GM12878 (cell line): ENCODE measurements around the gene CD207. TPM values are rescaled to one million over a fixed set of nuclear protein-coding genes. Genes with fewer than 3 reads are reported as not detected.

Experiments
- ATAC-seq: fragments of 200-7000 bp; cut with Tn5 transposase; 3 replicates; pipeline ENCODE4 v1.9.1; 2020; ENCODE audit warnings: mild to moderate bottlenecking, moderate library complexity
- BruUV-seq: library from RNA; stranded (reverse); fragments of 400-500 nt; replicated peaks from 2 replicates; lab custom pipeline; 2021; lab: Mats Ljungman, UMichigan
- CTCF ChIA-PET: fragments of 300-600 bp; sonication (Branson Sonifier 250); formaldehyde crosslinking; extraction: SDS; loops from one replicate; lab custom pipeline; 2021; ENCODE audit warnings: inconsistent platforms; lab: Yijun Ruan, JAX
- POLR2A ChIA-PET: fragments of 350-600 bp; formaldehyde crosslinking; extraction: SDS; loops from one replicate; lab custom pipeline; 2021; ENCODE audit warnings: inconsistent platforms; lab: Charles Lee
- RAD21 ChIA-PET: fragments of 300-600 bp; sonication (Branson Sonifier 250); formaldehyde crosslinking; loops from one replicate; lab custom pipeline; 2023; ENCODE audit warnings: antibody characterized with exemption; ENCODE audit not compliant: unreplicated experiment; lab: Charles Lee
- SMC1A ChIA-PET: fragments of 300-600 bp; sonication (Branson Sonifier 250); formaldehyde crosslinking; loops from one replicate; lab custom pipeline; 2023; ENCODE audit not compliant: unreplicated experiment, uncharacterized antibody; lab: Charles Lee
- DNase-seq: peaks from one replicate; pipeline ENCODE4 v3.0.0-alpha.2; 2011; ENCODE audit warnings: low read depth, low spot score
- FAIRE-seq: peaks from 3 replicates; lab custom pipeline; 2011; peaks lifted over from hg19 to GRCh38; lab: Jason Lieb, UNC
- H2AFZ ChIP-seq: 2 replicates; pipeline ENCODE4 v1.6.0; 2011; ENCODE audit warnings: low read depth, low read length, control low read depth; ENCODE audit not compliant: control insufficient read depth
- H3K27ac ChIP-seq: 2 replicates; pipeline ENCODE4 v1.5.1; 2011; ENCODE audit warnings: control low read depth; ENCODE audit not compliant: control insufficient read depth, insufficient read depth
- H3K27me3 ChIP-seq, 2 experiments: replicated peaks in 1 of 2; 2 replicates each; pipeline versions ENCODE4 v1.6.0 to v1.6.1; 2011; ENCODE audit warnings: low read length in 1 of 2; ENCODE audit not compliant: control insufficient read depth in 2 of 2, insufficient read depth in 2 of 2
- H3K36me3 ChIP-seq, 2 experiments: 2 replicates each; pipeline ENCODE4 v1.5.1; 2011; ENCODE audit warnings: low read length in 1 of 2; ENCODE audit not compliant: control insufficient read depth in 2 of 2, insufficient read depth in 2 of 2
- H3K4me1 ChIP-seq: 2 replicates; pipeline ENCODE4 v1.6.1; 2011; ENCODE audit warnings: mild to moderate bottlenecking, low read length, moderate library complexity, mixed read lengths; ENCODE audit not compliant: control insufficient read depth, insufficient read depth
- H3K4me2 ChIP-seq: 2 replicates; pipeline ENCODE4 v1.6.0; 2011; ENCODE audit warnings: control low read depth; ENCODE audit not compliant: control insufficient read depth, insufficient read depth
- H3K4me3 ChIP-seq: fragments of 200-600 bp; sonication (generic); 2 replicates; pipeline ENCODE4 v1.5.1; 2016
- H3K79me2 ChIP-seq: 2 replicates; pipeline ENCODE4 v1.6.0; 2011; ENCODE audit warnings: low read length; ENCODE audit not compliant: control insufficient read depth, insufficient read depth
- H3K9ac ChIP-seq: 2 replicates; pipeline ENCODE4 v1.8.0; 2011; ENCODE audit warnings: low read length, control low read depth, mixed read lengths; ENCODE audit not compliant: control insufficient read depth, insufficient read depth
- H3K9me3 ChIP-seq: replicated peaks from 3 replicates; pipeline ENCODE4 v1.5.1; 2011; ENCODE audit warnings: mild to moderate bottlenecking, low read length; ENCODE audit not compliant: control insufficient read depth, insufficient read depth
- H4K20me1 ChIP-seq: 2 replicates; pipeline ENCODE4 v1.6.0; 2011; ENCODE audit not compliant: control insufficient read depth, insufficient read depth
- BRCA1 ChIP-seq: IDR thresholded peaks from 2 replicates; pipeline ENCODE4 v1.6.1; 2011; ENCODE audit warnings: low read depth, low read length, improper control_type of control experiment
- CBX5 ChIP-seq: sonication (generic); IDR thresholded peaks from 2 replicates; pipeline ENCODE4 v1.6.1; 2016; ENCODE audit warnings: low read depth, moderate library complexity, mild to moderate bottlenecking, inconsistent platforms
- JUND ChIP-seq: IDR thresholded peaks from 2 replicates; pipeline ENCODE4 v1.6.1; 2012; ENCODE audit warnings: low read depth, mild to moderate bottlenecking, low read length, improper control_type of control experiment, moderate library complexity
- MYB ChIP-seq: fragments of 150-350 bp; IDR thresholded peaks from 2 replicates; pipeline ENCODE4 v1.6.1; 2014; ENCODE audit warnings: mild to moderate bottlenecking, low read depth, low read length, borderline replicate concordance
- SREBF2 ChIP-seq: IDR thresholded peaks from 2 replicates; pipeline ENCODE4 v1.6.1; 2012; ENCODE audit warnings: mild to moderate bottlenecking, low read length
- USF1 ChIP-seq: IDR thresholded peaks from 2 replicates; pipeline ENCODE4 v1.6.1; 2011; ENCODE audit warnings: borderline replicate concordance, low read depth, mild to moderate bottlenecking, moderate library complexity, mixed read lengths, low read length; ENCODE audit not compliant: insufficient read depth; ENCODE audit errors: extremely low read length
- ZBTB33 ChIP-seq: fragments of 450-650 bp; IDR thresholded peaks from 2 replicates; pipeline ENCODE4 v1.6.1; 2017; ENCODE audit warnings: mild to moderate bottlenecking
- WGBS: methylation state at CpG from one replicate; pipeline ENCODE4 v1.1.6; 2016; ENCODE audit warnings: low lambda C conversion rate; ENCODE audit not compliant: insufficient replicate concordance, insufficient coverage; ENCODE audit errors: missing lambda C conversion rate; 5-methylcytosine and 5-hydroxymethylcytosine counted together
- in situ Hi-C: fragments of 300-500 bp; cut with MboI; formaldehyde crosslinking; loops from 9 replicates; pipeline ENCODE4 v1.14.3; 2018; ENCODE audit warnings: mixed read lengths
- intact Hi-C: fragments of 100-400 bp; cut with micrococcal nuclease; formaldehyde crosslinking; loops from one replicate; pipeline ENCODE4 v1.14.2; 2022; ENCODE audit not compliant: unreplicated experiment
- polyA plus RNA-seq, 11 experiments: library from polyadenylated mRNA; depleted of rRNA in 4 of 11; unstranded in 6 of 11; stranded (reverse) in 5 of 11; fragments of >200 nt; fragmentation: Nextera tagmentation in 4 of 11; fragmentation: Illumina TruSeq in 1 of 11; extraction: Ambion mirVana in 4 of 11; extraction: Trizol in 1 of 11; gene quantifications; 1 replicate in 1 of 11; 2 replicates in 10 of 11; pipeline versions ENCODE4 v1.2.1 to v1.2.3, GENCODE V29; 2011 to 2016; ENCODE audit warnings: inconsistent platforms in 2 of 11, missing spikeins in 2 of 11, low read depth in 1 of 11
- total RNA-seq, 4 experiments: library from RNA; depleted of rRNA in 3 of 4; stranded (reverse); fragments of >200 nt in 3 of 4; fragmentation: Illumina TruSeq in 1 of 4; extraction: Trizol in 1 of 4; gene quantifications; 2 replicates each; pipeline versions ENCODE4 v1.2.1 to v1.2.3, GENCODE V29; 2013 to 2021

The CD207 gene
- total and polyA plus RNA-seq, 10 of the 15 experiments (the other 5 are each of a cell fraction or from before 2014, with no cell fraction given) = not detected

DNA sequence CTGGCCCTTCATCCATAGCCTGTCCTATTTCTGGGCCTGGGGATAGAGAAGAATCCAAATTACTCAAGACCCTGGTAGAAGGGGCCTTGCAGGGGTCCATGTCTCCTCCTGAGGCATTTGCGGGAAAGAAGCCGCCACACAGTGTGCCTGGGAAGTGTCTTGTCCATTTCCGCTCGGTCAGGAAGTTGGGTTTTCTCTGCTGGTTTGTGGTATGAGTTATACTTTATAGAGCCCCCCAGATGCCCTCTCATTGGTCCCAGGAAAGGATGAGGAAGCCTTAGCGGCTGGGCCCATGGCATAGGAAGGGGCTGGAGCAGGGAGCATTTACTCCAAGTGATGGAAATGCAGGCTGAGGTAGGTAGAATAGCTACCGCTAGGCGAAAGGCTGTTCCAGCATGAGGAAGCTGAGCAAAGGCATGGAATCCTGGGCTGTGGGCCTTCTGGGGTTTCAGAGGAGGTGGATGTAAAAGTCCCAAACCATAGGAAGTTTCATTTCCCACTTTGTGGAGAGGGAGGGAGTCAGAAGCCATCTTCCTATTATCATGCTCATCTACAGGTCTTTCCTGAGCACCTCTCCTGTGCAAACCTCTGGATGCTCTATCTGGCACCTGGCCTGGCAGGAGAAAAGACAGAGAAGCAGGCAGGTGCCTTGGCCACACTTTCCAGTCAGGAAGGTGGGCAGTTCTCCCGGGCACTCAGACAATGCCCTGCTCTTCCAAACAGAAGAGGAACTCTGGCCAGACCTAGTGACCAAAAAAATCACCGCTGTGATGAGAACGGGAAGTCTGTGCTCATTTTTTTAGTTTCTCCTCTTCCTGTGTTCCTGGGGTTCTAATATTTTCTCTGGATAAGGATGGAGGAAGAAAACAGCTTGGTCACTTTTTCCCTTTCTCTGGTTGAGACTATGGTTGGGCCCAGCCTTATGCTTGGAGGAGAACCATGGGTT lies 2.6 kb upstream of the CD207 start (continued):
- TF ChIP-seq ZBTB33 (no peak), SREBF2 (no peak), BRCA1 (no peak), MYB (no peak), USF1 (no peak)

DNA sequence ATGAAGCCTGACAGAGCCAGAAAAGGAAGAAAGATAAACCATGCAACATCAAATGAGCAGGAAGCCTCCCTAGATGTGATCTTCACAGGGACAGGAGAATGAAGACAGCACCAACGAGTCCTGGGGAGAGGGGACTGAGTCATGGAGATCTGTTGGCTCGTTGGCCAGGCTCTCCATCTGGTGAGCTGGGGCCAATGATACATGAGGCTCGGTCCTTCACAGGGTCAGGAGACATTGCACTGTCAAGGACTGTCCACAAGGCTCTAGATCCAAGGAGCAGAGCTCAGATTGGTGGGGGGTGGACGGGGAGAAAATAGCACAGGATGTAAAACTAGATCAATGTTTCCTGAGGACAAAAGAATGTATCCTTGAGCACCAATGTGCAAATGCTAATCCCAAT lies 735 bp downstream of the CD207 start:
- H3K27ac ChIP-seq = no peak overlapping the region
- RAD21 ChIA-PET = no interaction called here
- no peaks in the 10 kb centered on the region for H3K9me3 ChIP-seq
- no peaks in the 10 kb centered on the region for H3K4me1 ChIP-seq
- BruUV-seq = no TSS peak
- TF ChIP-seq CBX5 = no peak
- no peak for TF ChIP-seq JUND
- TF ChIP-seq, all 136 proteins: peak for 0
- H3K36me3 ChIP-seq = no peaks in the 10 kb centered on the region
- in situ Hi-C loops = no loop called here
- POLR2A ChIA-PET = no interaction called here
- FAIRE-seq (no peak), DNase-seq (no peak), ATAC-seq (no peak)
- no peaks in the 10 kb centered on the region for H3K79me2 ChIP-seq
- H3K4me3 ChIP-seq = no peak overlapping the region
- CTCF ChIA-PET = no interaction called here
- peaks cover 0 to 2% of the 10 kb centered on the region in 2 experiments; a peak in 1 of 4 replicates for H3K27me3 ChIP-seq
- H2AFZ ChIP-seq = no peak overlapping the region
- H4K20me1 ChIP-seq = no peaks in the 10 kb centered on the region
- SMC1A ChIA-PET = no interaction called here
- WGBS = 3% methylated on average over 4 of the region's 4 CpGs
- no peak overlapping the region for H3K9ac ChIP-seq
- intact Hi-C loops = no loop called here
- H3K4me2 ChIP-seq = no peak overlapping the region
